ENCODE results near the gene TLCD2.

The TLCD2 gene

GRCh38 chr17:1686086-1686485 lies 24.1 kb downstream of the TLCD2 start:
- no peak overlapping the region for H3K9ac ChIP-seq
- peaks cover 25% of the 10 kb centered on the region for H3K79me2 ChIP-seq (ENCODE audit: insufficient read depth, low read depth)
- H3K36me3 ChIP-seq (ENCODE audit: insufficient read depth): peaks cover 6% of the 10 kb centered on the region; the same call in 1 of the 2 replicates
- no peaks in the 10 kb centered on the region for H4K20me1 ChIP-seq (ENCODE audit: insufficient read depth)
- TF ChIP-seq, protein P1, sequence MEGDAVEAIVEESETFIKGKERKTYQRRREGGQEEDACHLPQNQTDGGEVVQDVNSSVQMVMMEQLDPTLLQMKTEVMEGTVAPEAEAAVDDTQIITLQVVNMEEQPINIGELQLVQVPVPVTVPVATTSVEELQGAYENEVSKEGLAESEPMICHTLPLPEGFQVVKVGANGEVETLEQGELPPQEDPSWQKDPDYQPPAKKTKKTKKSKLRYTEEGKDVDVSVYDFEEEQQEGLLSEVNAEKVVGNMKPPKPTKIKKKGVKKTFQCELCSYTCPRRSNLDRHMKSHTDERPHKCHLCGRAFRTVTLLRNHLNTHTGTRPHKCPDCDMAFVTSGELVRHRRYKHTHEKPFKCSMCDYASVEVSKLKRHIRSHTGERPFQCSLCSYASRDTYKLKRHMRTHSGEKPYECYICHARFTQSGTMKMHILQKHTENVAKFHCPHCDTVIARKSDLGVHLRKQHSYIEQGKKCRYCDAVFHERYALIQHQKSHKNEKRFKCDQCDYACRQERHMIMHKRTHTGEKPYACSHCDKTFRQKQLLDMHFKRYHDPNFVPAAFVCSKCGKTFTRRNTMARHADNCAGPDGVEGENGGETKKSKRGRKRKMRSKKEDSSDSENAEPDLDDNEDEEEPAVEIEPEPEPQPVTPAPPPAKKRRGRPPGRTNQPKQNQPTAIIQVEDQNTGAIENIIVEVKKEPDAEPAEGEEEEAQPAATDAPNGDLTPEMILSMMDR (conservative IDR thresholded peaks at IDR 0.05; ENCODE audit: low read depth, low read length): no peak
- H3K27me3 ChIP-seq (ENCODE audit: insufficient read depth, low read depth): no peaks in the 10 kb centered on the region
- H3K4me2 ChIP-seq: no peak overlapping the region
- no peak overlapping the region for H2AFZ ChIP-seq (ENCODE audit: low read depth)
- no peak overlapping the region for H3K4me3 ChIP-seq (IDR thresholded peaks at IDR 0.05; ENCODE audit: insufficient read depth, low read depth, low read length)
- peaks cover 11% of the 10 kb centered on the region for H3K4me1 ChIP-seq (ENCODE audit: low read depth, poor library complexity, severe bottlenecking)
- no peak overlapping the region for H3K27ac ChIP-seq

DNA sequence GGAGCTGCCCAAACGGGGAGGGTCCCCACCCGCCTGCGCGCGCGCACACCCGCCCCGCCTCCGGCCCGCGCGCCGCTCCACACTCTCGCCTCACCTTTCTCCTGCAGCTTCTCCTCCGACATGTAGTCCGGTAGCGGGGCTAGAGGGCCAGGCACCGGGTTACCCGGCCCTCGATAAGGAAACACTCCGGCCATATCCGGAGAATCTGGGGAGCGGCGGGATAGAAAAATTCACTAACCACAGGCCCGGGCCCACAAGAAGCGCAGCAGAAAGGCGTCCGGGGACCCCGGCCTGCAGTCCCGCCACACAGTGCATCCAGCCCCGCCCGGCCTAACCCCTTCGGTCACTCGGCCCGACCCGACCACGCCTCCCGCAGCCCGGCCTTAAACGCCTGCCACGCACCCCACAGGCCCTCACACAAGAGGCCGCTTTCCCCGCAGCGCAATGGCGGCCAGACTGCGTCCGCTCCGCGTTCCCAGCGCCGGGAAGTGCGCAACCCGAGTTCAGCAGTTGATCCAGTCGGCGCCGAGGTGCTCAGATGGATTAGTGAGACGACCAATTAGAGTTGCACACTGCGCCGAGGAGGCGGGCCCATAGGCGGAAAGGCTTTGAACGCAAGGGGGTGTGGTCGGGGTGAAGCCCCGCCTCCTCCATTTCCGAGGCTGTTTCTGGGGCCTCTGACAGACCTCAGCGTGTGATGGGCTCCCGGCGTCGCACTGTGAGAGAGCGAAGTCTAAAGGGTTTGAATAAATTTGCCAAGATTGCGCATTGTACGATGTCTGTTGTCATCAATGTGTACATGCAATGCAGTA lies 25.6 kb downstream of the TLCD2 start, which contains the start of gene PRPF8:
Gene PRPF8, minus strand, starts transcription at position 490 of the 812 bp plus-strand sequence. Its CDS starts 296 bp downstream, at position 194.
- no peaks in the 10 kb centered on the region for H3K27me3 ChIP-seq (ENCODE audit: insufficient read depth, low read depth)
- peaks cover 11% of the 10 kb centered on the region for H3K4me1 ChIP-seq (ENCODE audit: low read depth, poor library complexity, severe bottlenecking)
- H3K4me2 ChIP-seq: peak within 1 kb of the TSS; percentile 93
- H4K20me1 ChIP-seq (ENCODE audit: insufficient read depth): no peaks in the 10 kb centered on the region
- peak within 1 kb of the TSS; percentile 69 for H3K9ac ChIP-seq
- H2AFZ ChIP-seq (ENCODE audit: low read depth): peak within 1 kb of the TSS; percentile 87
- H3K36me3 ChIP-seq (ENCODE audit: insufficient read depth): peaks cover 9% of the 10 kb centered on the region; the same call in 1 of the 2 replicates
- TF ChIP-seq, protein P1 (conservative IDR thresholded peaks at IDR 0.05; ENCODE audit: low read depth, low read length): no peak
- no peak within 1 kb of the TSS for H3K4me3 ChIP-seq (IDR thresholded peaks at IDR 0.05; ENCODE audit: insufficient read depth, low read depth, low read length)
- H3K27ac ChIP-seq: peak within 1 kb of the TSS; percentile 55
- H3K79me2 ChIP-seq (ENCODE audit: insufficient read depth, low read depth): peaks cover 25% of the 10 kb centered on the region

- Histone ChIP-seq H3K27me3 (ENCODE audit: insufficient read depth, low read depth) (no peaks in the 10 kb centered on the region), H2AFZ (ENCODE audit: low read depth) (no peak overlapping the region), H3K4me3 (IDR thresholded peaks at IDR 0.05; ENCODE audit: insufficient read depth, low read depth, low read length) (no peak overlapping the region), H3K36me3 (ENCODE audit: insufficient read depth) (peaks cover 14% of the 10 kb centered on the region; the same call in 1 of the 2 replicates), H3K79me2 (ENCODE audit: insufficient read depth, low read depth) (peaks cover 25% of the 10 kb centered on the region), H3K4me2 (peak overlapping the region; percentile 78), H4K20me1 (ENCODE audit: insufficient read depth) (no peaks in the 10 kb centered on the region), H3K4me1 (ENCODE audit: low read depth, poor library complexity, severe bottlenecking) (peaks cover 11% of the 10 kb centered on the region), H3K9ac (no peak overlapping the region; the same call in 1 of the 2 replicates), H3K27ac (no peak overlapping the region)
- TF ChIP-seq, protein P1 (conservative IDR thresholded peaks at IDR 0.05; ENCODE audit: low read depth, low read length): no peak
These were observed 26.7 kb downstream of the TLCD2 start for GRCh38 chr17:1683459-1683858.

DNA sequence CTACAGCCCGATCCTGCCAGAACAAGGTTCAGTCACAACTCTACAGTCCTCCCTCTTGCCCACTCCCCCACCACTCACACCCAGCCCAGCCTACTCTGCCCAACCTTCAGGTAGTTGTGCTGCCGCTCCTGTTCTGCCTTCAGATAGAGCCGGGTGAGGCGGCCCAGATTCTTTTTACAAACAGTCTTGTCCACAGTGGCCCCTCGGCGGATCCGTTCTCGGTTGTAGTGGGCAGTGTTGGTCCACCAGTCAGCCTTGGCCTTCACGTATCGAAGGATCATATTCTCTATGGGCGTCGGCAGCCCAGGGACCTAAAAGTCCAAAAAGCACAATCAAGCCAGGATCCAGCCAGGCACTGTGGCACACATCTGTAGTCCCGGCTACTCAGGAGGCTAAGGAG lies 33.8 kb downstream of the TLCD2 start:
- no peaks in the 10 kb centered on the region for H3K27me3 ChIP-seq (ENCODE audit: insufficient read depth, low read depth)
- no peak overlapping the region for H3K4me2 ChIP-seq
- H3K4me1 ChIP-seq (ENCODE audit: low read depth, poor library complexity, severe bottlenecking): no peaks in the 10 kb centered on the region
- TF ChIP-seq, protein P1 (conservative IDR thresholded peaks at IDR 0.05; ENCODE audit: low read depth, low read length): no peak
- H3K79me2 ChIP-seq (ENCODE audit: insufficient read depth, low read depth): no peaks in the 10 kb centered on the region
- H3K36me3 ChIP-seq (ENCODE audit: insufficient read depth): peaks cover 21% of the 10 kb centered on the region; the same call in 1 of the 2 replicates
- H3K4me3 ChIP-seq (IDR thresholded peaks at IDR 0.05; ENCODE audit: insufficient read depth, low read depth, low read length): no peak overlapping the region
- no peak overlapping the region for H3K27ac ChIP-seq
- no peak overlapping the region for H3K9ac ChIP-seq
- H2AFZ ChIP-seq (ENCODE audit: low read depth): no peak overlapping the region
- H4K20me1 ChIP-seq (ENCODE audit: insufficient read depth): no peaks in the 10 kb centered on the region
